ENCODE measurements around the gene SNORC.

The SNORC gene

DNA sequence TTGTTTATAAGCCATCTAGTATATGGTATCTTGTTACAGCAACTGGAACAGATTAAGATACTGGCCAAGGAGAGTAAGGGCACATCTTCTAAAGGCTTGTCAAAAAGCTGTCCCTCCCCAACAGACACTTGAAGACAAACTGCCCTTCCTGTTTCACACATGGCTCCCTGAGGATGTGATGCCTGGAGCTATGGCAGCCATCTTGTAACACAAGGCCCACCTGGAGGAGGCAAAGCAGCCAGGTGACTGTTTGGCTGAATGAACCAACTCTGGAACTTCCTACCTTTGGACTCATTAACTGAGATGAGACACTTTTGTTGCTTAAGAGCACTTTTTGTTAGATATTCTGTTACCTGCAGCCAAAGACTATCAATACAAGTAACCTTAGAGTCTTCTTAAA is 54.4 kb downstream of the SNORC start:
- no peak overlapping the region for H3K4me3 ChIP-seq (ENCODE audit: low read depth, low read length)
- TF ChIP-seq, protein P1, sequence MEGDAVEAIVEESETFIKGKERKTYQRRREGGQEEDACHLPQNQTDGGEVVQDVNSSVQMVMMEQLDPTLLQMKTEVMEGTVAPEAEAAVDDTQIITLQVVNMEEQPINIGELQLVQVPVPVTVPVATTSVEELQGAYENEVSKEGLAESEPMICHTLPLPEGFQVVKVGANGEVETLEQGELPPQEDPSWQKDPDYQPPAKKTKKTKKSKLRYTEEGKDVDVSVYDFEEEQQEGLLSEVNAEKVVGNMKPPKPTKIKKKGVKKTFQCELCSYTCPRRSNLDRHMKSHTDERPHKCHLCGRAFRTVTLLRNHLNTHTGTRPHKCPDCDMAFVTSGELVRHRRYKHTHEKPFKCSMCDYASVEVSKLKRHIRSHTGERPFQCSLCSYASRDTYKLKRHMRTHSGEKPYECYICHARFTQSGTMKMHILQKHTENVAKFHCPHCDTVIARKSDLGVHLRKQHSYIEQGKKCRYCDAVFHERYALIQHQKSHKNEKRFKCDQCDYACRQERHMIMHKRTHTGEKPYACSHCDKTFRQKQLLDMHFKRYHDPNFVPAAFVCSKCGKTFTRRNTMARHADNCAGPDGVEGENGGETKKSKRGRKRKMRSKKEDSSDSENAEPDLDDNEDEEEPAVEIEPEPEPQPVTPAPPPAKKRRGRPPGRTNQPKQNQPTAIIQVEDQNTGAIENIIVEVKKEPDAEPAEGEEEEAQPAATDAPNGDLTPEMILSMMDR (IDR thresholded peaks at IDR 0.05; ENCODE audit: low read depth, low read length) = no peak

DNA sequence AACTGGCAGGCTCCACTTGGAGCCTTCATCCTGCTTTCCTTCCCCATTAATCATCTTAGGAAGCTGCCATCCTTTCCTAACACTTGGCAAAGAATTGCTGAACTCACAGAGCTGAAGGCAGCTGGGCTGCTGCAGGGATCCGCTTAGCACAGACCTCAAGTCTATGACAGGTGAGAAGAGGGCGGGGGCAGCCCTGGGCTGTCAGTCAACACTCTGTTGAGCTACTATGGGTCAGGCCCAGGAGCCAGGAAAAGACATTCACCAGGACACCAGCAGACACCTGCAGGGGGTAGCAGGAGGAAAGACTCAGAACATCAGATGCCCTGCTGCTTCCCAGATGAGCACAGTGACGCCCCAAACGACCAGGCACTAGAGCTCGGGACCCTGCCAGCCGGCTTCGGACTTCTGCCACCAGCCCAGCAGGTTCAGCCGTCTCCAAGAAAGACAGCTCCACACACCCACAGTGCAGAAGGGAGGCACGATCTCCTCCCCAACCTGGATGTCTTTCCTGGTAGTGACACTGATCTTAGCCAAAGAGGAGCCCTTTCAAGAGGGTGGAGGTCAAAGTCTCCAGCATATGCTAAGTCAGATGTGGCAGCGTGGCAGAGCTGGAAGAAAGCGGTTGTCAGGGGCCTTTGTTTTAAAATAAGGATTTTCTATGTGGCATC is 55.2 kb downstream of the SNORC start:
- H3K4me3 ChIP-seq (ENCODE audit: low read depth, low read length) = no peak overlapping the region

DNA sequence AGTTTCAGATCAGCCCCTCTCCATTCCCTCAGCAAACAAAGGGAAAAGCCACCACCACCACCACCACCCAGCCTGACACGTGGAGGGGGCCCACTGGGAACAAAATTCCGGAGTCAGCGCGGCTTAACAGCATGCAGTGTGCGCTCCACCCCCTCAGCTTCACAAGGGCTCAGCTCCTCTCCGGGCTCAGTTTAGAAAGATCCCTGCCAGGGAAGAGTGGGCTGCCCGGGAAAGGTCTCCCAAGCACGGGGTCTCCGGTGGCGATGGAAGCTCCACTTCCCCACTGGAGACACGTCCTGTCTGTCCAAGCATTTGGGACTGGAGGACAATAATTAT is 55.7 kb downstream of the SNORC start:
- H3K4me3 ChIP-seq (ENCODE audit: low read depth, low read length) = no peak overlapping the region
- TF ChIP-seq, protein P1 (IDR thresholded peaks at IDR 0.05; ENCODE audit: low read depth, low read length) = no peak

More for the DNA sequence above, 55.2 kb downstream of the SNORC start:
- TF ChIP-seq, protein P1 (IDR thresholded peaks at IDR 0.05; ENCODE audit: low read depth, low read length) = no peak

DNA sequence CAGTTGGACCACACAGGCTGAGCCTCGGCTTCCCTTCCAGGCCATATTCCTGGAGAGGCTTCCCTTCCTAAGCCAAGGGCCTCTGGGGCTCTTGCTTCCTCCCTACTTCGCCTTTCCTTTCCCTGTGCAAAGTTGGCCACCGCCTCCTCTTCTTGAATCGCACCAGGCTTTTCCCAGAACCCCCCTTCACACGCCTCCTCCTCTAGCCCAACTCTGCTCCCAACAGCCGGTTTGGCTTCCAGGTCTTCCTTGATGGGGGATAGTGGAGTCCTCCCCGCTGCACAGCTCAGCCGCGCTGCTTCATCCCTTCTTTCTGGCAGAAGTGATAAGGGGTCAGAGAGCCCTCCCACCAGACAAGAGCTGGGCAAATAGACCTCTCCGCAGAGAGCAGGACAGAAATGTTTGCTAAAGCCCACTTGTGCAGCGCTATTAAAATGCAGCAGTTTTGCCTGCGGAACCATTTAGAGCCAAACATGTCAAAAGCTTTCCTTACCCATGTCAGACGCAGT is 56.4 kb downstream of the SNORC start:
- no peak overlapping the region for H3K4me3 ChIP-seq (ENCODE audit: low read depth, low read length)
- TF ChIP-seq, protein P1 (IDR thresholded peaks at IDR 0.05; ENCODE audit: low read depth, low read length) = no peak

DNA sequence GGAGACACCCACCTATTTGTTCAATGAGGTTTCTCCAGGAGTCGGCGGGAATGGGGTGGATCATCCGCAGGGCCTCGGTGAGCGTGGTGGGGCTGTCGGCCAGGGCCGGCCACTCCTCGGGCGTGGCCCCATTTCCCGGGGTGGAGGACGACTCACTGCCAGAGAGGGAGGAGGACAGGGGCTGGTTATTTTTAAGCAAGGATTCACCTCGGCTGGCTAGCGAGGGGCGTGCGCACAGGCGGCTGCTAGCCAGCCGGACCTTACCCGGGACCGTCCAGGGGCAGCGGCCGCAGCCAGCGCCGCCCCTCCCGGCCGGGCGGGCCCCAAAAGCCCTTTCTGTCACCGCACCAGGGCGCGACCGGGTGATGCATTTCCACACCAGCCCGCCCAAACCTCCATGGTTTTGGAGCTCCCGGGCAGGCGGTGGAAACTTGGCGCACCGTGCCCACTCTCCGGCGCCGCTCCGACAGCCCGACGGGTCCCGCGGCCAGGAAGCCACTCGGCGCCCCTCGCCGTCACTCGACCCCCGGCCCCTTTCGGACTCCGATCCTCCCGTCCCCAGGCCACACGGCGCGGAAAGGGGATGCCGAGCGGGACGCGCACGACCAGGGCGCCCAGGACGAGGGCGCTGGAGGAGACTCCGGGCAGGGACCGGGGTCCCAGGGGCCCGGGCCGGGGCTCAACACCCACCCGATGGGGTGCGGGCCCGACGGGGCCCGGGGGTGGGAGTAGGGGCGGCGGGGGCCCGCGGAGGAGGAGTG is 57.1 kb downstream of the SNORC start:
- no peak overlapping the region for H3K4me3 ChIP-seq (ENCODE audit: low read depth, low read length)
- TF ChIP-seq, protein P1 (IDR thresholded peaks at IDR 0.05; ENCODE audit: low read depth, low read length) = no peak

DNA sequence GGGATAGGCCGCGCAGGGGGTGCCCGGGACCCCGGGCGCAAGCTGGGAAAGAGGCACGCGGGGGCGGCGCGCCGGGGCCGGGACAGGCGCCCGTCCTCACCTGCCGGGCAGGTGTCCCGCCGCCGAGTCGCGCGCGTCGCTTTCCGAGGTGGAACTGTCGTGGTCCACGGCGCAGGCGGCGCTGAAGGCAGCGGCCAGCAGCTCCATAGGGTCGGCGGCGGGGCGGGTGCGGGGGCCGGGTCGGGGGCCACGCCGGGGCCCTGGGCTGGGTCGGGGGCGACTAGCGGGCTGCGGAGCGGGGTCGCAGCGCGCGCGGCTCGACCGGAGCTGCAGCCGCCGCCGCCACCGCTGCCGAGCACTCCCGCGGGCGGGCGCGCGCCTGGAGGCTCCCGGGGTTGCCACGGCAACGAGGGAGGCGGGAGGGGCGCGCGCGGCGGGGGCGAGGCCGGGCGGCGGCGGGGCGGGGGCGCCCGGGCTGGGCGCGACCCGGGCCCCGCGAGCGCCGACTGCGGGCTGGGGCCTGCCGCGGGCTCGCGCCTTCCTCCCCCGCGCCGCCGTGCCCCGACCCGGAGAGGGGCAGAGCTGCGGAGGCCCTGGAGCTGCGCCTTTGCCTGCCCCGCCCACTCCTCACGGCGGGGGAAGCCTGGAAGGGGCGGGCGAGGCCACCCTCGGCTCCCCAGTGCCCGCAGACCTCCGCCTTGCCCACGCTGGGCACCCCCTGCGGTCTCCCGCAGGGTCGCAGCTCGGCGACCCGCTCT is 57.9 kb downstream of the SNORC start:
- no peak overlapping the region for H3K4me3 ChIP-seq (ENCODE audit: low read depth, low read length)
- TF ChIP-seq, protein P1 (IDR thresholded peaks at IDR 0.05; ENCODE audit: low read depth, low read length) = no peak

Data from WI38 (cell line).